Right renal cortex interstitium (tissue), 3 donors: ENCODE measurements around the gene SLC43A2. TPM values are rescaled to one million over a fixed set of nuclear protein-coding genes. Genes with fewer than 3 reads are reported as not detected.
"Not testable (repeated sequence)": the region's sequence is repeated elsewhere in the genome, so short reads cannot be mapped to it uniquely, and the experiment has no call there.

Experiments used
- DNase-seq, 3 donors: peaks; one replicate each; pipeline ENCODE4 v3.0.0-alpha.2; 2013; ENCODE audit warnings: low read depth in 3 of 3, low spot score in 2 of 3
- polyA plus RNA-seq, 3 donors: library from polyadenylated mRNA; unstranded; fragments of 120-200 nt; gene quantifications; one replicate each; pipeline ENCODE4 v1.2.1, GENCODE V29; 2013; ENCODE audit not compliant: insufficient read length in 3 of 3

Gene SLC43A2
- polyA plus RNA-seq, 3 donors, result 28.8 to 33.5 (median 30.7) TPM

- no peak for DNase-seq
Observed at GRCh38 chr17:1566505-1567199, 62.0 kb downstream of the SLC43A2 start.

- no peak for DNase-seq
Observed at GRCh38 chr17:1565877-1566276, 62.8 kb downstream of the SLC43A2 start.

GRCh38 chr17:1563786-1564613 lies 64.6 kb downstream of the SLC43A2 start:
- no peak for DNase-seq

GRCh38 chr17:1563471-1563785 lies 65.2 kb downstream of the SLC43A2 start:
- not testable (repeated sequence) for DNase-seq

DNA sequence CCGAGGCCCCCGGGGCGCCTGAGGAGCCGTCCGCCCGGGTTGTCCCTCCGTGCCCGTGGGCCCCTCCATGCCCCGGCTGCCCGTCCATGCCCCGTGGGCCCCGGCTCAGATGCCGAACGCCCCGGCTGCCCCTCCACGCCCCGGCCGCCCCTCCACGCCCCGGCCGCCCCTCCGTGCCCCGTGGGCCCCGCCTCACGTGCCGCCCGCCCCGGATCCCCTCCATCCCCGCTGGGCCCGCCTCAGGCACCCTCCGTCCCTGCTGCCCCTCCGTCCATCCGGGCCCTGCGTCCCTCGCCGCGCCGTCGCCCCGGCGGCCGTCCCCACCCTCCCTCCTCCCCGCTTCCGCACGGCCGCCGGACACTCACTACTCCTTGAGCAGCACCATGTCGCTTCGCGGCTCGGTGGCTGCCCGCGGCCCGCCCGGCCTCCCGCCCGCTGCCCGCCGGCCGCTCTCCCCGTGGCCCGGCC lies 66.4 kb downstream of the SLC43A2 start:
- DNase-seq, result no peak

DNA sequence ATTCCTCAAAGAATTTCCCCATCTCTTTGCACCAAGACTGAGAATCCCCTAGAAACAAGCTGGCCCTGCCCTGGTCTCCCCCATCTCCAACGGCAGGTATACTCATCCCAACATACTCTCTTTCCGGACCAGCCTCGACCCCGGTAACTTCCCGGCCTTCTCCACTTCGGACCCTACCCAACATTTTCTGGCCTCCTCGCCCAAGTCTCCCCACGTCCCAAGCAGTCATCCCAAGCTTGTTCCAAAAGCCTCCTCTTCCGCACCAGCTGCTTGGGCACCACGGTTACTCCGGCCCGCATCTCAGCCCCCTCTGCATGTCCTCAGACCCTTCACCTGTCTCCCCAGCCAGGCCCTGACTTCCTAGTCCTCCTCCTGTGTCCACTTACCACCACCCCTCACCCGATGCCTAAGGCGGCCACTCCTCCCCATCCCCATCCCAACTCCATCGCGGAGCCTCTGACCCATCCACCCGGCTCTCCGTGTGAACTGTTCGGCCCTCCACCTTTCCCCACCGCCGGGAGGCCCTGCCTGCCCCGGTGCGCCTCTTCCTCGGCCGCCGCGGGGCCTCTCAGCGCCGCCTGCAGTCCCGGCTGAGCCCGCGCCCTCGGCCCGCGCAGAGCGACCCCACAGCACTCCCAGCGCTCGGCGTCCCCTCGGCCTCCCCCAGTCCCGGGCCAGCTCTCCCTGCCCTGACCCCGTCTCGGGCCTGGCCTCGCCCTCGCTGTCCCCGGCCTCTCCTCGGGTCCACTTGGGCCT lies 67.0 kb downstream of the SLC43A2 start:
- DNase-seq, result no peak

DNA sequence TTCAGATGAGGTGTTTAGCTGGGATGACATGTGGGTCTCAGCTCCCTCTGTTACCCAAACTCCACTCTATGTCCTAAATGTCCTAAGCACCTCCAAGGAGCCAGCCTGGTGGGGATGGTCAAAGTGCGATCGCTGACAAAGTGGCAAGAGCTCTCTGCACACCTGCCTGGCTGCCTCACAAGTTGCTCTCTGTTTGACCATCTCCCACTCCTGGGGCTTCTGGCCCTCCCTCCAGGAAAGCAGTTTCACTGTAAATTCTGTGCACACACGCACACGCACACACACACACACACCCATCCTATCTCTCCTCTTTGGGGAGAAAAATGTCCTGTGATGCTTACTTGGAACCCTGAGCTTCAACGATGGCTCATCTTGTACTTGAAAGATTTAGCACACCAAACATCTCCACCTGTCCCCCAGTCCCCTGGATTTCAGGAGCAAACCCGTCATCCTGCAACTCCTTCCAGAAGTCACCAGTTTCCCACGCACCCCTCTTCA lies 67.7 kb downstream of the SLC43A2 start:
- DNase-seq, result no peak

GRCh38 chr17:1560101-1560857 lies 68.4 kb downstream of the SLC43A2 start:
- no peak for DNase-seq

GRCh38 chr17:1559047-1560043 lies 69.3 kb downstream of the SLC43A2 start:
- DNase-seq, result no peak

GRCh38 chr17:1558401-1558800 lies 70.2 kb downstream of the SLC43A2 start:
- DNase-seq, result no peak

DNA sequence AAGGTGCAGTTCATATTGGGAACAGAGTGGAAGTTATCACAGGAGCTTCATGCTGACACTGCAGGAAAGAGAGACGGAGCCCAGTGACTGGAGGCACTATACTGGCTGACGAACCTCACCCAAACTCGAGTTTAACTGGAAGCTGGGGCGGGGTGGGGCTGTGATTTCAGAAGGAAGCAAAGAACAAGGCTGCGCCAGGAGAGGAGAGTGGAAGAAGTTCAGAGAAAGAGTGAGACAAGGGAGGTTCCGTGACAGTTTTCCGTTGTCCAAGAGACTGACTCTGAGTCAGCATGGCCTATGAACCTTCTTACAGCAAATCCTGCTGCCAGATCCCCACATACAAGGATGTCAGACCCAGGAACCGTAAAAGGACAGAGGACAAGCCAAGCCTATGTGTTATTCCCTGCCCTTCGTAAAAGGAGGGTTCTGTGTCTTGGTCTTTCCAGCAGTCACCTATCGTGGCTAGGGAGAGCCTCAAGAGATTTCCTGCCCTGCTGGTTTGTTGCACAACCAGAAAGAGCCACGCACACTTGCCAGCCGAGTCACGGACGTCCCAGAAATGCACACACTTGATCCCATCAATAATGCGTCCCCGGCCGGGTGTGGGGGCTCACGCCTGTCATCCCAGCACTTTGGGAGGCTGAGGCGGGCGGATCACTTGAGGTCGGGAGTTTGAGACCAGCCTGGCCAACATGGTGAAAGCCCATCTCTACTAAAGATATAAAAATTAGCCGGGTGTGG lies 71.1 kb downstream of the SLC43A2 start:
- DNase-seq, result no peak

- DNase-seq, result no peak
Observed at GRCh38 chr17:1555651-1556471, 72.8 kb downstream of the SLC43A2 start.

- DNase-seq, result no peak
Observed at GRCh38 chr17:1554751-1555540, 73.7 kb downstream of the SLC43A2 start.

DNA sequence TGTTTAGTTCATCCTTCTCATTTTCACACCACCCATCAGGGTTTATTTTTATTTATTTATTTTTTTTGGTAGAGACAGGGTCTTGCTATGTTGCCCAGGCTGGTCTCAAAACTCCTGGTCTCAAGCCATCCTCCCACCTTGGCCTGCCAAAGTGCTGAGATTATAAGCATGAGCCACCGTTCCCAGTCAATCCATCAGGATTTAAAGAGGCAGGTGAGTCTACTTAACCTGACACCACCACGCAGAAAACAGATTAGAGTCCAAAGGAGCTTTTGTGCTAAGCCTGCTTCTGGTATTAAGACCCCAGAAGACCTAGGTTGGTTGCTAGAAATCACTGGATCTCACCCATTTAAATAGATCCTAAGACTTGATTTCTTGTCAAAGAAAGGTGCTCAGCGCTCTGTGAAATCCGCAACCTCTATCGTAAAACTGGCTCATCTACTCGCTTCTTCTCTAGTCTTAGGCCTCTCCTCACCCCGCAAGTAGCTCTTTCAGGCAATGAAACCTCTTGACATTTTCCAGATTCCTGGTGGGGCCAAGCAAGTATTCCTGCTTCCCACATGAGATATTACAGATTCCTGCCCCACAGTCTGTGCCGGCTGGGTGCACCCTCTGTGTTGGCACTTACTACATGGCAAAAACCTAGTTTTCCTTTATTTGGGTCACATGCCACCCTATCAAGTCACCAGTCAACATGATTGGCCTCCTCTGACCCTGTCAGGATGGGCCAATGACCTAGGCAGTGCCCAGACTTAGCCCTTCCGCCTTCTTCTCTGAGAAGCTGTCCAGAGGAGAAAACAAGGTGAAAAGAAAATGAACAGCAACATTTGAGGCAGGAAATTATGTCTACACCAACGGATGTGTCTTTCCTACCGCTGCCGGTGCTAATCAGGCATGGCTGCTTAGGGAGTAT lies 75.0 kb downstream of the SLC43A2 start:
- DNase-seq, result no peak

GRCh38 chr17:1552932-1553331 lies 75.7 kb downstream of the SLC43A2 start:
- DNase-seq, result no peak

DNA sequence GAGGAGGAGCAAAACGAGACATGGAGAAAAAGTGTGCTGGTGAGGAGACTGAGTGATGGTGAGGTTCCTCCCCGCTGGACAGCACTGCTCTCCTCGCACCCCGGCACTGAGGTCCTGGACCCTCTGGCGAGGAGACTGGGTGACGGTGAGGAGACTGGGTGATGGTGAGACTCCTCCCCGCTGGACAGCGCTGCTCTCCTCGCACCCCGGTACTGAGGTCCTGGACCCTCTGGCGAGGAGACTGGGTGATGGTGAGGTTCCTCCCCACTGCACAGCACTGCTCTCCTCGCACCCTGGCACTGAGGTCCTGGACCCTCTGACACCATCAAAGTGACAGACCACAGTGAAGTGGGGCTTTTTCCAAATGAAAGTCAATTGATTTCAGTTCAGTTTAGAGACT lies 76.9 kb downstream of the SLC43A2 start:
- no peak for DNase-seq
